Putamen (tissue), 1 donor: ENCODE data around the gene ACADVL.

Experiments used
- DNase-seq: peaks from one replicate; pipeline ENCODE4 v3.0.0-alpha.2; 2016; ENCODE audit warnings: low spot score

ACADVL gene

DNA sequence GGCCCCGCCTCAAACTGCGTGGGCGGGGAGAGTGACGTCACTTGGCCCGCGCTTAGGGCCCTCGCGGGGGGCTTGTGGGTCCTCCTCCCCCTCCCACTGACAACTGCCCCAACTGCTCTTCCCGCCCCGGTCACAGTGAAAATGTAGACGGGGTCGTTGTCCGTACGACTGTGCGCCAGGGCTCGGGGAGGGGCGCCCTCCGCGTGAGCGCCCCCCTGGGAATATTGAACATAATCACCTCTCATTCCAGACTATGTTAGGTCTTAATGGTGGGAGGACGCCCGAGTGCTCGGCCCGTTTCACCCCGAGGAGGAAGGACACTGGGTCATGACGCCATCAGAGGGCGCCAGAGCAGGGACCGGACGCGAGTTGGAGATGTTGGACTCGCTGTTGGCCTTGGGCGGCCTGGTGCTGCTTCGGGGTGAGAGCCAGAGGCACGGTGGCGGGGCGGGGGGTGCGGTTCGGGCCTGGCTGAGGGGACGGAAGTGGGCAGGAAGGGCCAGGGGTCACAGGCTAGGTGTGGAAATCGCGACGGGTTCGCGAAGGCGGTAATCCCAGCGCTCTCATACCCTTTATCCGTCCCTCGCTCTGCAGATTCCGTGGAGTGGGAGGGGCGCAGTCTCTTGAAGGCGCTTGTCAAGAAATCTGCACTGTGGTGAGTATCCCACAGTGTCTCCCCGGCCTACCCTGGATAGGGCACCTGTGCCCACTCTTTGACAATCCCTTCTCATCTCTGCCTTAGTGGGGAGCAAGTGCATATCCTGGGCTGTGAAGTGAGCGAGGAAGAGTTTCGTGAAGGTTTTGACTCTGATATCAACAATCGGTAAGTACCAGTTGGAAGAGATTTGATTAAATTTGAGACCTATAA is 32.7 kb downstream of the ACADVL start, which contains the start of gene ELP5:
Gene ELP5 (plus strand): TSS at position 40 of the 868 bp plus-strand sequence. CDS start 336 bp downstream, at position 376.
- DNase-seq: peak; percentile 90

DNA sequence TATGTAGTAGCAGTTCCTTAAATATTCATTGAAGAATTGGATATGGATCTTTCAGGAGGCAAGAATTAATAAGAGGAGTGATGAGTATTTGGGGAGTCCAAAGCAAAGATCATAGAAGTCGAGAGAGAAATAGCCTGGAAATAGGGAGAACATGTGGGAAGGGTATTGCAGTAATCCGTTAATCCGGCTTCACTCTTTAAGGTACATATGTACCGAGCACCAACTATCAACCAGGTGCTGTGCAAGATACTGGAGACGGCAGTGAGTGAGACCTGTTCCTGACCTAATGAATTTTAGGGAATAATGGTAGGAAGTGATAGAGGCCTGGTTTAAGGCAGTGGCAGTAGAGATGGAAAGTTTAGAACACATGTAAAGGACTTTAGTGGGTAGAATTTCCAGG is 33.3 kb downstream of the ACADVL start:
- DNase-seq: no peak

DNA sequence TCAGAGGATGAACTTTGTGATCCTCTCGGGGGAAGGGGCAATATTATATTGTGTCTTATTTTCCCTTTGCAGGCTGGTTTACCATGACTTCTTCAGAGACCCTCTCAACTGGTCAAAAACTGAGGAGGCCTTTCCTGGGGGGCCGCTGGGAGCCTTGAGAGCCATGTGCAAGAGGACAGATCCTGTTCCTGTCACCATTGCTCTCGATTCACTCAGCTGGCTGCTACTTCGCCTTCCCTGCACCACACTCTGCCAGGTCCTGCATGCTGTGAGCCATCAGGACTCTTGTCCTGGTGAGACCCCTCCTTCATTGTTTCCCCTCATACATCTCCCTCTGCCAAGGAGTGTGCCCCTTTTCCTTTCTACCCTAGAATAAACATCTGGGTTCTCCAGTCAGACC is 34.8 kb downstream of the ACADVL start:
- no peak for DNase-seq

DNA sequence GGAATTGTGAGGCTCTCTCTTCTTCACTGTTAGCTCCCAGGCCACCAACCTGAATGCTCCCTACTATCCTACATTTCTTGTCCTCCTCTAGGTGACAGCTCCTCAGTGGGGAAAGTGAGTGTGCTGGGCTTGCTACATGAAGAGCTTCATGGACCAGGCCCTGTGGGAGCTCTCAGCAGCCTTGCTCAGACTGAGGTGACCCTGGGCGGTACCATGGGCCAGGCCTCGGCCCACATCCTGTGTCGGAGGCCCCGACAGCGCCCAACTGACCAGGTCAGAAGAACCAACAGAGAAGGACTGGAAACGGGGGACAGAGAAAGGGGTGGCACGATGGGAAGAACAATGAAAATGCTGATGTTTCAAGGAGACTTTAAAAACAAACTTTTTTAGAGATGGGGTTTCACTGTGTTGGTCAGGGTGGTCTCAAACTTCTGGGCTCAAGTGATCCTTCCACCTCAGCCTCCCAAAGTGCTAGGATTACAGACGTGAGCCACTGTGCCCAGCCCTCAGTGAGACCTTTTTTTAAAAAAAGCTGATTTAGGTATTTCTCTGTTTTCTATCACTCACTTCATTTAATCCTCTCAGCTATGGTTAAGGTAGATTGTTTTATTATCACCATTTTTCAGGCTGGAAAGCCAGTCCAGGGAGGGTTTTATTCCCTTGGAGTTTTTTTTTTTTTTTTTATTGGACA is 37.2 kb downstream of the ACADVL start:
- DNase-seq: no peak

DNA sequence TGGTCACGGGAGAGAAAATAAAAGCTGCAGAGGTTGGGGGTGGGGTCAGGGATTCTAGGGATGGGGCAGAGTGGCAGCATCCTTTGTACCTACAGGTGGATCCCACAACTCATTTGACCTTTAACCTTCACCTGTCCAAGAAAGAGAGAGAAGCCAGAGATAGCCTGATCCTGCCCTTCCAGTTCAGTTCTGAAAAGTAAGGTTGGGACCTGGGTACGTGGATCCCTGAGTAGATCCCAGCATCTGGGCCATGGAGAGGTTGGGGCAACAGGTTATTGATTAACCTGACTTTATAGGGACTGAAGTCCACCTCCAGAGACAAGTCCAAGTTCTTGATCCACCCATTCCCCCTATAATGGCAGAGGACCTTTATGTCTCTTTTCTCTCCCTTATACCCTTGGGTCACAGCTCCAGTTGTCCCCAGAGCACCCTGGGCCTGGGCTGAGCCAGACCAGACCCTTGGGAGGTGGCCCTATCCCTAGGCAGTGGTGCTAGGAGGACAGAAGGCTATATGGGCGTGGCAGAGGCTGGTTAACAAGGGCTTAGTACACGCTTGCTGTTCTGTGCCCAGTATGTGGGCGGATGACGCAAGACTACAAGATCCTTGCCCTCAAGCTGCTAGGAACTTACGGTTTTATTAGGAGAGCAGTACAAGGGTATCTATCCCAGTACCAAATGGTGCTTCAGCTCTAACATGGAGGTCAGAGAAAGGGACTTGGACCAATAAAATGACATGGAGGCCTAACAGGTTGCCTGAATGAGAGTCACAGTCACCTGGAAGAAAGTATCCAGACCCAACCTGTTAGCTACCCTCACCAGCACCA is 39.2 kb downstream of the ACADVL start:
- DNase-seq: no peak

DNA sequence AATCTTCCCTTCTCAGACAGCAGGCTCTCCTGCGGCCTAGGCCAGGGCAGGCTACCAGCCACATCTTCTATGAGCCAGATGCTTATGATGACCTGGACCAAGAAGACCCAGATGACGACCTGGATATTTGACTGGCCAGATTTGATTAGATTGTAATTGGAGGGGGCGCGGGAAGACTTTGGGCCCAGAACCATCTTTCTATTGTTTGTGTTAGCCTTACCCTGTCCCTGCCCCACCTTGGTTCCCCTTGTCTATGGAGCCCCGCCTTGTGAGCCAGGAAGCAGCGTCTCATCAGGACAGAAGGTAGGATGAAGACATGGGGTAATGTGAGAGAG is 39.8 kb downstream of the ACADVL start:
- no peak for DNase-seq

DNA sequence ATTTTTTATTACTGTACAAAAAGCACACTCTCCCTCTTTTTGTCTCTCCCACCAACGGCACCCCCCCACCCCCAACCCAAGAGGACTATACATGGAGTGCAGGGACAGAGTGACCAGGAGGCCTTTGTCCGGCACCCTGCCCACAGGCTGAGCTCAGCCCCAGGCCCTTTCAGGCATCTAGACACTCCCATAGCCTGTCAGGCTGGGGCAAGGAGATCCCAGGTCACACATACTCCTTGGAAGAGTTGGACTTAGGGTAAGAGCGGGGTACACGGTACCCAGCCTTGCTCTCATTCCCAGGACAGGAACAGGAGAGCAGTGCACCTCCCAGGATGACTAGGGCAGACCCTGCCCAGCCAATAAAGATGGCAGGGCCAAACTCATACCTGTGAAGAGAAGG is 40.4 kb downstream of the ACADVL start:
- DNase-seq: no peak

DNA sequence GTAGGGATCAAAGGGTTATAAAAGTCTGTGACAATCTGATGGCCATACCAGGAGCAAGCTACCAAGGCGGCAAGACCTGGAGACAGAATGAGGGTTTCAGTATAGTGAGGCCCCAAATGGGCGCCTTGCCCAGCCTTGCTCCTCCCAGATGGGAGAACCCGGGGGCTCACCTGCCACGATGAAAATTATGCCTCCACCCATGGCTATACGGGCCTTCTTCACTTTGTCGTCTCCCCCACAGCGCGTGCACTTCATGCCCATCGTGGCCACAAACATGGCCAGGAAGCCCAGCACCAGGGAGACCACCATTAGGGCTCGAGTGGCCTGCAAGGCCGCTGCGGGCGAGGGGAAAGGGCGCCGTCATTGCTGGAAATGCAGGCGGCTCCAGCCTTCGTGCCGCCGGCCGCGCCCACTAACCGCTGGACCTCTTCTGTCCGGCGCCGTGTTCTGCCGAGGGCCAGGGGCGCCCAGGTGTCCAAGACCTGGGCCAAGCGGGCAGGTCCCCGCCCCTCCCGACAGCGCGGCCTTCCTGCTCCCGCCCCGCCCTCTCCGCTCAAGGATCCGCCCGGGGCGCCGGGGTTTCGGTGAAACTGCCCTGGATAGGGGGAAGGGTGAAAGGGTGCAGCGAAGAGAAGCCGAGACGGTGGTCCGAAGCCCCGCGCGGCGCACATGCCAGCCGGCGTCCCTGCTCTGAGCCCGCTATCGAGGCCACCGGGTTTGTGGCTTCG is 41.1 kb downstream of the ACADVL start:
- no peak for DNase-seq

DNA sequence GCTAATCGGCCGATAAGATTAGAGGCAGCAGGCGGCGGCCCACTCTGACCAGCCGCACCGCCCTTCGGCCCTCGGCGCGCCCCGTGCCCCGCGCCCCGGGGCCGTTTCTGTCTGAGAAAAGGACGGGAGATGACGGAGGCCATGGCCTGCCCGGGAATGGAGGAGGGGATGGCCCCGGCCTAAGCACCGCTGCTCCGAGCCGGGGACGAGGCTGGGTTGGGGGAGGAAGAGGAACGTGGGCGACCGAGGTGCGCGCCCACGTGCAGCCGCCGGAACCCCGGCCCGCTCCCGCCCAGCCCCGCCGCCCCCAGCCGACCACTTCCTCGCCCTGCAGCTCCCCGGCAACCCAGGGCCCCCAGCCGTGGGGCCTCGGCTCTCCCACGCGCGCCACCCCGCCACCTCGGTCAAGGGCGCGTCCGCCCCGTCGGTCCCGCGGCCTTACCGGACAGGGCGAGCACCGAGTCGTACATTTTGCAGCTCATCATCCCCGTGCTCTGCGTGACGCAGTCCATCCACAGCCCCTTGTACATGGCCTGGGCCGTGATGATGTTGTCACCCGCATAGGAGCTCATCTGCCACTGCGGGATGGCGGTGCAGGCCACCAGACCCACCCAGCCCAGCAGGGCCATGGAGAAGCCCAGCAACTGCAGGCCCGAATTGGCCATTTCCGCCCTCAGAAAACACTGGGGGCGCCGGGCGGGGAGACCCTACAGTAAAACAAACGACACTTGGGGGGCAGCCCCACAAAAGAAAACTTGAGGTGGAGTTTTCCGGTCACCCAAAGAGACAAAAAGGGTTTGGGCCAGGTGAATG is 41.8 kb downstream of the ACADVL start:
- DNase-seq: no peak

DNA sequence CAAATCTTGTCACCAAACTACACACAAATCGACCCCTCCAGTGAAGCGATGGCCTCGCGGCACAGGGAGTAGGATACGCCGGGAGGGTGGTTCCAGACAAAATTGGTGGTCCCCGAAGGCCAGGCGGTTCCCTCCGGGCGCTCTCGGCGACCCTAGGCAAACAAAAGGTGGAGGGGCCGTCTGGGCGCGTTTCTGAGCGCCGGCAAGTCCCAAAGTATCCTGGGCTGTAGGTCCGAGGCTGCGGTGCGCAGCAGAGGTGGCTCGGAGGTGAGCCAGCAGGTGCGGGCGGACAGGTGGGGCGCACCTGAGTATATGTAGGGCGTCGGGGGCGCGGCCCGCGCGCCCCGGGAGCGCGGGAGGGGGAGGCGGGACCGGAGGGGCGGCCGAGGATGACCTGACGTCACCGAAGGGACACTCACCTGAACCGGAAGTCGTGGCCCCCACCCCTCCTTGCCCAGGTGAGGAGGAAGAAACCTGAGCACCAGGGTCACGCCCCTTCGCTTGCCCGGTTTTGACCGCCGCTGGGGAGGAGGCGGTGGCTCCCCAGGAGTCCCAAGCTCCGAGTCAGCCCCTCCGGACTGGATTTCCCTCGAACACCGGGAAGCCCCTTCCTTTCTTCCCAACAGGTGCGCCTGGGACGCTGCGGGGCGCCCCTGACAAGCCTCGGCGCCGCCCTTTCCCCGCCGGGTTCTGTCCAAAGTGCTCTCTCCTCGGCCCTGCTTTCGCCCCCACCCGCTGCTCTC is 42.6 kb downstream of the ACADVL start, which contains the start of gene CLDN7:
Gene CLDN7 (minus strand): TSS at position 287 of the 743 bp plus-strand sequence. CDS start 435 bp downstream, outside the sequence.
- DNase-seq: no peak

DNA sequence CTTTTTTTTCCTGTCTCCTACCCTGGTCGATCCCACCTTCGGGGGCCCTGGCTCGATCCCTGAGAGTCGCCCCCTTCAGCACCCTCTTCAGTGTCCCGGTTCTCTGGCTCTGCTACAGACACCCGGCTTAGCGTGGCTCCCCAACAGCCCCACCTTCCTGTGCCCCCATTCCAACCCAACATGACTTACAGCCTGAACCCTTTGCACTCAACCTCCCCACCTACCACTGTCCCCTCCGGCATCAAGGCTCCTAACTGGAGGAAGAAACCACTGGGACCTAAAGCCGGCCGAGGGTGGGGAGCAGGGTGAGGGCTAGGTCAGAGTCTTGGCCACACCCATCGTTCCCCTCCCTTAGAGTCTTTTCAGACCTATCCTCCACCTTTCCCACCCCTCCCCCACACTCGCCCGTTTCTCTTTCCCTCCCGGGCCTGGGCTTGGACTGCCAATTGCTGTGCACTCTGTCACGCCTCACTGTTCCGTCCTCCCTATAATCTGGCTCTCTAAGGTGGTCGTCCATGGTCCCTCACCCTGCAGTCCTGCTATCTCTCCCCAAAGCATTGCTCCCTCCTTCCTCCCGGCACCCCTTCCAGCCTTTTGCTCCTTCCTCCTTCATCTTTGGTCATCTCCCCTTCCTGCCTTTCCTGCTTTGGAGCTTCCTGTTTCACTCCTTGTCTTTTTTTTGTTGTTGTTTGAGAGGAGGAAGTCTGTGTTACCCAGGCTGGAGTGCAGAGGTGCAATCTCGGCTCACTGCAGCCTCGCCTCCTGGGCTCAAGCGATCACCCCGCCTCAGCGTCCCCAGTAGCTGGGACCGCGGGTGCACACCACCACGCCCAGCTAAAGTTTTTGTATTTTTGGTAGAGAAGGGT is 43.4 kb downstream of the ACADVL start:
- DNase-seq: no peak

DNA sequence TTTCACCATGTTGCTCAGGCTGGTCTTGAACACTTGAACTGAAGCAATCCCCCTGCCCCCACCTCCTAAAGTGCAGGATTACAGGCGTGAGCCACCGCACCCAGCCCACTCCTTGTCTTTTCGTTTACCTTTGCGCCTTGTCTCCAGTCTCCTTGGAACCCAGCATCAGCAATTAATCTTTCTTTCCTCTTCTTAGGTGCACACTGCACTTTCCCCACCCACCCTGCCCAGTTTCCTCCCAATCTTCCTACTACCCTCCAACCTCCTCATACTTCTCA is 44.0 kb downstream of the ACADVL start:
- no peak for DNase-seq

DNA sequence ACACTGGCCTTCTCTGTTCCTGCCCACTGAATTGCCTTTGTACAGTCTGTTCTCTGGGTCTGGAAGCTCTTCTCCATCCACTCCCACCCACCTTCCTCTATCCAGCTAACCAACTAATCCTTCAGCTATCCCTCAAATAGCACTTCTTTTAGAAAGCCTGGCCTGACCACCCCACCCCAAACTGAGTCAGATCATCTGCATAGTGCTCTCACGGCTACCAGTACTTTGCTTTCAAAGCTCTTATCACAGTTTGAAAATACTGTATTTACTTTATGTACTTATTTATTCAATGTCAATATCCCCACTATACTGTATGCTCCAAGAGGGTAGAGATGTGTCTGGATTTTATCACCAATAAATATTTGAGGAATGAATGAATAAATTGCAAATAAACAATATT is 47.0 kb downstream of the ACADVL start:
- no peak for DNase-seq
